Nephron progenitor cell (in vitro differentiated cells): ENCODE data around the gene TSPAN32.

ENCODE experiments used
- DNase-seq: peaks from one replicate; pipeline ENCODE4 v3.0.0; 2021
- H3K27ac Mint-ChIP-seq: 2 replicates; pipeline ENCODE4 v1.8.0; 2021; ENCODE audit warnings: mild to moderate bottlenecking, moderate library complexity, mixed read lengths
- H3K27me3 Mint-ChIP-seq: 2 replicates; pipeline ENCODE4 v1.8.0; 2021; ENCODE audit warnings: mild to moderate bottlenecking, low read depth, mixed read lengths; ENCODE audit not compliant: poor library complexity
- H3K36me3 Mint-ChIP-seq: 2 replicates; pipeline ENCODE4 v1.8.0; 2021; ENCODE audit warnings: low read depth, mixed read lengths
- H3K4me1 Mint-ChIP-seq: 2 replicates; pipeline ENCODE4 v1.8.0; 2021; ENCODE audit warnings: mixed read lengths
- H3K4me3 Mint-ChIP-seq: 2 replicates; pipeline ENCODE4 v1.8.0; 2021; ENCODE audit warnings: mild to moderate bottlenecking, moderate library complexity, mixed read lengths
- H3K9me3 Mint-ChIP-seq: 2 replicates; pipeline ENCODE4 v1.8.0; 2021; ENCODE audit warnings: mild to moderate bottlenecking, moderate library complexity, mixed read lengths
- CTCF ChIP-seq: fragments of 200-600 bp; sonication (generic); IDR thresholded peaks from 2 replicates; pipeline ENCODE4 v1.5.0; 2021; ENCODE audit warnings: antibody characterized with exemption

The TSPAN32 gene

GRCh38 chr11:2325719-2326118, 23.9 kb downstream of the TSPAN32 start:
- H3K4me3 Mint-ChIP-seq = no peak overlapping the region
- TF ChIP-seq CTCF = no peak
- H3K4me1 Mint-ChIP-seq = no peaks in the 10 kb centered on the region
- H3K9me3 Mint-ChIP-seq = peaks cover 44% of the 10 kb centered on the region
- H3K27me3 Mint-ChIP-seq = peaks cover 33% of the 10 kb centered on the region
- H3K36me3 Mint-ChIP-seq = peaks cover 12% of the 10 kb centered on the region
- no peak for DNase-seq
- H3K27ac Mint-ChIP-seq = no peak overlapping the region

DNA sequence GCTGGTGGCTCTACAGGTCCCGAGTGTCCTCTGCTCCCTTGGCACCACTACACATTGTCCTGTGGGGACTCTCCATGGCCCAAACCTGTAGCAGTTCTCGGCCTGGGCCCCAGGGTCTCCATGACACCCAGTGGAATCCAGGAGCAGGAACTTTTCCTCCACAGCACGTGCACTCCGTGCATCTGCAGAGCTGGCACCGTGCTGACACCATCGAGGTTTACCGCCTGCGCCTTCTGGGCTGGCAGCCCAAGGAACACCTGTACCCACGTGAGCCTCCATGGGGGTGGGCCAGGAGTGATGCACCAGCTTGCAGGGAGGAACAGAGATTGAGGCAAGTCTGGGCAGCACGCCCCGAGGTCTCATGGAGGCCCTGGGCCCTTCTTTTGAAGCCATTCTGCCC, 25.2 kb downstream of the TSPAN32 start:
- DNase-seq = no peak
- no peak overlapping the region for H3K27ac Mint-ChIP-seq
- H3K27me3 Mint-ChIP-seq = peaks cover 36% of the 10 kb centered on the region
- peaks cover 49% of the 10 kb centered on the region for H3K9me3 Mint-ChIP-seq
- peaks cover 13% of the 10 kb centered on the region for H3K36me3 Mint-ChIP-seq
- H3K4me1 Mint-ChIP-seq = no peaks in the 10 kb centered on the region
- TF ChIP-seq CTCF = no peak
- no peak overlapping the region for H3K4me3 Mint-ChIP-seq

DNA sequence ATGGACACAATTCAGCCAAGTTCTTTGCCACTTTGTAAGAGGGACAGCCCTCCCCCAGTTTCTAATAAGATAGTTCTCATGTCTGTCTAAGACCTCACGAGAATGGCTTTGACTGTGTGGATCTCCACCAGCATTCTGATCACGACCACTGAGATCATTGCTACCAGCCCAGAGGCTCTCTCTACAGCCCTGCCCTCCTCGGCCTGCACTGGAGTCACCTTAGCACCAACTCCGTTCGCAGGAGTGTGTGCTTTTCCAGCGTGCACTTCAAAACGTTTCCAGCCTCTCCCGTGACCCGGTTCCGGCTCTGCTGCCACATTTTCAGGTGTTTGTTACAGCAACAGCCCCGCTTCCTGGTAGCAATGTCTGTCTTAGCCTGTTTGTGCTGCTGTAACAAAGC, 26.2 kb downstream of the TSPAN32 start:
- H3K36me3 Mint-ChIP-seq = peaks cover 12% of the 10 kb centered on the region
- peaks cover 39% of the 10 kb centered on the region for H3K9me3 Mint-ChIP-seq
- H3K27ac Mint-ChIP-seq = no peak overlapping the region
- no peak for TF ChIP-seq CTCF
- DNase-seq = no peak
- H3K4me3 Mint-ChIP-seq = no peak overlapping the region
- H3K4me1 Mint-ChIP-seq = no peaks in the 10 kb centered on the region
- H3K27me3 Mint-ChIP-seq = peaks cover 28% of the 10 kb centered on the region

- TF ChIP-seq CTCF = no peak
- peaks cover 28% of the 10 kb centered on the region for H3K27me3 Mint-ChIP-seq
- peaks cover 33% of the 10 kb centered on the region for H3K9me3 Mint-ChIP-seq
- H3K36me3 Mint-ChIP-seq = peaks cover 12% of the 10 kb centered on the region
- no peaks in the 10 kb centered on the region for H3K4me1 Mint-ChIP-seq
- no peak overlapping the region for H3K27ac Mint-ChIP-seq
- DNase-seq = no peak
- H3K4me3 Mint-ChIP-seq = no peak overlapping the region
Observed at GRCh38 chr11:2328656-2329354, 27.0 kb downstream of the TSPAN32 start.

DNA sequence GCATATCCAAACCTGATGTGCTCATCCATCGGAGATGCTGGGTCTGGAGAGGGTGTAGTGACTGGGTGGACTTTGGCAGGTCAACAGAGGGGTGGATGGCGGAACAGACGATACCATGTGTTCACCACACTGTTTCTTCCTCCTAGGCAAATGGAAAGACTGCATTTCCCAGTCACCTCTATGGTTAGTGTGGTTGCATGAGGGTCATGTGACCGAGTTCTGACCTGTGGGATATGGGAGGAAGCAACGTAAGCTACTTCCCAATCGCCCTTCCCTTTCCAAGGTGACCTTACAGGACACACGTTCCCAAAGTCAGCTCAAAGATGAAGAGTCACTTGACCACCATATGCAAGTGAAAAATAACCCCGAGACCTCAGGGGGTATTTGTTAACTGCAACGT, 27.7 kb downstream of the TSPAN32 start:
- no peak for TF ChIP-seq CTCF
- no peaks in the 10 kb centered on the region for H3K4me1 Mint-ChIP-seq
- H3K4me3 Mint-ChIP-seq = no peak overlapping the region
- DNase-seq = no peak
- peaks cover 12% of the 10 kb centered on the region for H3K36me3 Mint-ChIP-seq
- peaks cover 33% of the 10 kb centered on the region for H3K9me3 Mint-ChIP-seq
- H3K27ac Mint-ChIP-seq = no peak overlapping the region
- H3K27me3 Mint-ChIP-seq = peaks cover 28% of the 10 kb centered on the region

GRCh38 chr11:2330696-2331095, 28.9 kb downstream of the TSPAN32 start:
- no peak overlapping the region for H3K27ac Mint-ChIP-seq
- no peaks in the 10 kb centered on the region for H3K4me1 Mint-ChIP-seq
- no peak for TF ChIP-seq CTCF
- no peak for DNase-seq
- peaks cover 33% of the 10 kb centered on the region for H3K9me3 Mint-ChIP-seq
- peaks cover 23% of the 10 kb centered on the region for H3K27me3 Mint-ChIP-seq
- H3K4me3 Mint-ChIP-seq = no peak overlapping the region
- peaks cover 12% of the 10 kb centered on the region for H3K36me3 Mint-ChIP-seq
